ENCODE data around the gene TRIM7. TPM values are rescaled to one million over a fixed set of nuclear protein-coding genes. Genes with fewer than 3 reads are reported as not detected.

Gene TRIM7
- total and polyA plus RNA-seq, 12 donors: 3.9 to 30.8 (median 6.0) TPM

DNA sequence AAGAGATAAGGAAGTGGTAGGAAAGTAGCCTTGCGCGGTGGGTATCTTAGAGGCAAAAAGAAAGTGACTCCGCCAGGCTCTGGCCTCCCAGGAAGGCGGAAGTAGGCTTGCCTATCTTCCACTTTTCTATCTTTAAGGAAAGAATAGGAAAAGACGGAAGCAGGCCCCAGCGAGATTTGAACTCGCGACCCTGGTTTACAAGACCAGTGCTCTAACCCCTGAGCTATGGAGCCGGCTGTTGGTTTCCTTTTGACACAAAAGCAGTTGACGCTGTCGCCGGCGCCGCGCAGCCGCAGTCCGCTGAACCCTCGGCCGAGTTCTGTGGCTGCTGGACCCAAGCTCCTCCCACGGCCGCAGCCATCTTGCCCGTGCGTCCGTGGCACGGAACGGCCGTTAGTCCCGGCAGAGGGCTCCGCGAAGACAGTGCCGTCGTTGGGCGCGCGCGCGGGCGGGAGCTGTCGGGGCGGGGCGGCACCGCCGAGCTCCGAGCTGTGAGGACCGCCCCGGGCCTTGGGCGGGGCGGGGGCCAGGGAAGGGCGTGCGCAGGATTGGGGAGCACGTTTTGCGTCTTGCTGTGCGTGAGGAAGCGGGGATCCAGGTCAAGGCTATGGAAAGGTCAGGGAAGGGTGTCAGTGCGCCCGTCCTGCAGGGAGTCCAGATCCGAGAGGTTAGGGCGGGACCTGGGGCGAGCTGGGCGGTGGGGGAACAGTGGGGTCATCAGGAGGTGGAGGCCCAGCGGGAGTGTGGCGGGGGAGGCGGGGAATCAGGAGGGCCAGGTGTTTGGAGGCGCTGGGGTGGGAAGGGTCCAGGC is 13.3 kb downstream of the TRIM7 start:
- Histone ChIP-seq H3K36me3 (no peaks in the 10 kb centered on the region), H3K27ac (peak overlapping the region; percentile 84 to 96 (median 92)), H3K4me1 (peaks cover 3 to 51% (median 24%) of the 10 kb centered on the region in 9 donors), H3K4me3 (peak overlapping the region; percentile 66 to 96 (median 81)), H3K9me3 (no peaks in the 10 kb centered on the region), H3K27me3 (peaks cover 0 to 5% (median 0%) of the 10 kb centered on the region in 7 donors)
- intact Hi-C loops (cut with DNase I): loop anchor here in 7 of 10 donors (1.0 to 5.0 kb wide), 9 partner anchors 11 to 71 kb away; partner anchors contain the start of genes TRIM41 (in 4 of the 7) and TRIM52 (in 1 of the 7)
- TF ChIP-seq, protein P1, sequence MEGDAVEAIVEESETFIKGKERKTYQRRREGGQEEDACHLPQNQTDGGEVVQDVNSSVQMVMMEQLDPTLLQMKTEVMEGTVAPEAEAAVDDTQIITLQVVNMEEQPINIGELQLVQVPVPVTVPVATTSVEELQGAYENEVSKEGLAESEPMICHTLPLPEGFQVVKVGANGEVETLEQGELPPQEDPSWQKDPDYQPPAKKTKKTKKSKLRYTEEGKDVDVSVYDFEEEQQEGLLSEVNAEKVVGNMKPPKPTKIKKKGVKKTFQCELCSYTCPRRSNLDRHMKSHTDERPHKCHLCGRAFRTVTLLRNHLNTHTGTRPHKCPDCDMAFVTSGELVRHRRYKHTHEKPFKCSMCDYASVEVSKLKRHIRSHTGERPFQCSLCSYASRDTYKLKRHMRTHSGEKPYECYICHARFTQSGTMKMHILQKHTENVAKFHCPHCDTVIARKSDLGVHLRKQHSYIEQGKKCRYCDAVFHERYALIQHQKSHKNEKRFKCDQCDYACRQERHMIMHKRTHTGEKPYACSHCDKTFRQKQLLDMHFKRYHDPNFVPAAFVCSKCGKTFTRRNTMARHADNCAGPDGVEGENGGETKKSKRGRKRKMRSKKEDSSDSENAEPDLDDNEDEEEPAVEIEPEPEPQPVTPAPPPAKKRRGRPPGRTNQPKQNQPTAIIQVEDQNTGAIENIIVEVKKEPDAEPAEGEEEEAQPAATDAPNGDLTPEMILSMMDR (IDR thresholded peaks at IDR 0.05): peak in 3 of 9 donors; percentile 19 to 33 (median 23)
- DNase-seq (peak; percentile 94 to 96), ATAC-seq (peak; percentile 79 to 90 (median 82))
- 0 to 1% methylated on average over 64 of the region's 64 CpGs for WGBS, 2 donors

DNA sequence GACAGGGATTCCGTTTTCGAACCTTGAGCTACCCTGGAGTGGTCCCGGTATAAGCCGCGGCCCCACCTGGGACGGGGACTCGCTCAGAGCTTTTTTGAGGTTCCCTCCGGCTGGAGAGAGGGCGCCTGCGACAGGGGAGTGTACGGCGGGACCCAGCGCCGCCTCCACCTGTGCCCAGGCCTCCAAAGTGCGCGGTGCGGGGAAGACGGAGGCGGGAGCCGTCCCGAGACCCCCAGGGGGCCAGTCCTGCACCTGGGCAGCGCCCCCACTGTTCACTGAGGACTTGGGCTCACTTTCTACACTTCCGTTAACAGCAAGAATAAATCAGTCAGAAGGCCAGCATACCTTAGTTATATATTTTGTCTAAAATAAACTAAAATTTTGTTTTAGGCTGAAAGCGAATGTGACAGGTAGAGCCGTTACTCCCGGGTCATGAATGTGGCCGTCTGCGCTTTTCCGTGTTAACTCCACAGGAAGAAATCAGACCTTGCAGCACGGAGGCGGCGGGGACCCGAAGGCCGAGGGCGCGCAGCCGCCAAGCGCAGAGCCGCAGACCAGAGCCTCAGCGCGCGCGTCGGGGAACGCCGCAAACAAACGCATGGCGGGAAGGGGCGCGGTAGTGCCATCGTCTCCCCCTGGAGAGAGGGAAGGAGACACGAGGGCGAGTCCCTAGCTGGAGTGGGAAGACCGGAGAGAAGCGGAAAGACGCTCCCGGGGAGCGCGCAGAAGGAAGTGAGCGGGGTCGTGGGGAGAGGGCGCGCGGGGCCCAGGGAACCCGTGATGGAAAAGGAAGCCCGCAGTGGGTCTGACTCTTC is 14.1 kb downstream of the TRIM7 start:
- peak overlapping the region in 9 of 10 donors; percentile 80 to 96 (median 92) for H3K27ac ChIP-seq
- intact Hi-C loops (cut with DNase I): loop anchor here in 6 of 10 donors (1.0 to 5.0 kb wide), 8 partner anchors 15 to 71 kb away; partner anchors contain the start of genes TRIM41 (in 3 of the 6) and TRIM52 (in 1 of the 6)
- ATAC-seq (peak; percentile 4 to 26 (median 18)), DNase-seq (peak; percentile 36 to 63)
- H3K4me1 ChIP-seq: peaks cover 3 to 51% (median 24%) of the 10 kb centered on the region in 9 donors
- TF ChIP-seq, protein P1 (IDR thresholded peaks at IDR 0.05): peak in 6 of 9 donors; percentile 7 to 48 (median 35)
- 0% methylated on average over 66 of the region's 66 CpGs for WGBS, 2 donors
- peak overlapping the region; percentile 66 to 96 (median 81) for H3K4me3 ChIP-seq
- no peaks in the 10 kb centered on the region for H3K36me3 ChIP-seq
- peaks cover 0 to 5% (median 0%) of the 10 kb centered on the region in 7 donors for H3K27me3 ChIP-seq
- H3K9me3 ChIP-seq: no peaks in the 10 kb centered on the region

DNA sequence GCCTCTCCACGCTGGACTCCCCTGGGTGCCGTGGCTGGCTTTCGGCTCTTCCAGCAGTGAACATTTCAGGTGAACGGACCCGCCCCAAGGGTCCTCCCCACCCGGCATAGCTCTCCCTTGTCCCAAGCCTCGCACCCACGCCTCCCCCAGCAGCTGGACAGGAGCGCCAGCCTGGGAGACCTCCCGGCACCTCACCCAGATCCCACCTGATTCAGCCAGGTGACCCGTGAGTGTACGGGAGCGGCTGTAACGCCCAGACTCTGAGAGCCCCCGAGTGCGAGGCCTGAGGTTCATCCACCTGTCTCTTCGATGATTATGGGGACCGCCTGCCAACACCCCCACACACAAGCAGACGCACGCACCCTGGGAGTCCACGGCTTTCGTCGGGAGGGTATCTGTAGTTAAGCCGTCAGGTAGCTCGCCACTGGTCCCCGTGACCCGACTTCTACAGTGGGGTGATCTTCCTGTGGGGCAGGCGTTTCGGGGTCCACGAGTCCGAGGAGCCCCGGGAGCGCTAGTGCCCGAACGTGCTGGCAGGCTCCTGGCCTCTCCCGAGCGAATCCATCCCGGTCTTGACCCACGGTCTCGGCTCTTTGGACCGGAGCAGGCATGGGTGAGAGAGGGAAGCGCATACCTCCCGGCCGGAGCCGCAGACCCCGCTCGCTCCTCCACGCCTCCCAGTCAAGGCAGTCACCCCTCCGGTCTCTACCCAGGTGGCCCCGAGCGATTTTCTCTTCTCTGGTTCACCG is 14.9 kb downstream of the TRIM7 start:
- TF ChIP-seq, protein P1 (IDR thresholded peaks at IDR 0.05): no peak
- H3K36me3 ChIP-seq: no peaks in the 10 kb centered on the region
- no peak for ATAC-seq
- H3K27me3 ChIP-seq: peaks cover 0 to 5% (median 0%) of the 10 kb centered on the region in 7 donors
- H3K4me3 ChIP-seq: peak overlapping the region; percentile 66 to 96 (median 81)
- peak overlapping the region in 9 of 10 donors; percentile 77 to 95 (median 92) for H3K27ac ChIP-seq
- peaks cover 3 to 52% (median 26%) of the 10 kb centered on the region in 9 donors for H3K4me1 ChIP-seq
- no peaks in the 10 kb centered on the region for H3K9me3 ChIP-seq
- no peak for DNase-seq
- intact Hi-C loops (cut with DNase I): loop anchor here in 8 of 10 donors (1.0 to 10.0 kb wide), 9 partner anchors 16 to 405 kb away; partner anchors contain the start of genes TRIM52 (in 7 of the 8), MGAT1 (in 3 of the 8), TRIM41 (in 2 of the 8) and RACK1 (in 1 of the 8)
- WGBS, 2 donors: 0 to 1% methylated on average over 52 of the region's 52 CpGs

Measured in heart right ventricle (tissue), 16 donors.